Measurements from ENCODE around the gene ARHGAP15.

The ARHGAP15 gene

DNA sequence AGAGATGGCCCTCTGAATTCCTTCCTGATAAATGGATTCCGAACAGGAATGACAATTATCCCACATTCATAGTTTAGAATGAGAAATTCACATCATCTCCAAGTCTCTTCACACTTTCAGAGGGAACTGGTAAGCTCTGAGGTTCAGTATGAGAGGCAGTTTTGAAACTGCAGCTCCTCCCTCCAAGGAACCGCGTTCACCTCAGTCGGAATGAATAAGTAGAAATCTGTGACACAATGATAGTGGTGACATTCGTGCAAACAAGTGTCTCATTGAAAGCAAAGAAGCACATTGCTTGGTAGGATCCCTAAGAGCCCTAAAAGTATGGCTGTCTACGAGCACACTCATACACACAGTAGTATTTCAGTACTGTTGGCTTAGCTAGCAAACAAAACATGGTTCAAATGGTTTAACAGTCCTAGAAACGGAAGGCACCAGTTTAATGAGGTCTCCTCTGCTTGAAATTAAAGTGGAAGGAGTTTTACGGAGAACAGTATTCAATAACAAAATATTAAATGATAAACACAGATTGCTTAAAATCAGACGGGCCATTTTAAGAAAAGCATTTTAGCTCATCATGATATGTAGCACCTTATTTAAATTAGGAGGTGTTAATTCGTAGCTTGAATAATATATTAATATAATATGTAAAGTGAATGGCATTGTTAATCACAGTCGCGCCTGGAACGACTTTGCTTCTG is 225.0 kb downstream of the ARHGAP15 start:
- DNase-seq: no peak

DNA sequence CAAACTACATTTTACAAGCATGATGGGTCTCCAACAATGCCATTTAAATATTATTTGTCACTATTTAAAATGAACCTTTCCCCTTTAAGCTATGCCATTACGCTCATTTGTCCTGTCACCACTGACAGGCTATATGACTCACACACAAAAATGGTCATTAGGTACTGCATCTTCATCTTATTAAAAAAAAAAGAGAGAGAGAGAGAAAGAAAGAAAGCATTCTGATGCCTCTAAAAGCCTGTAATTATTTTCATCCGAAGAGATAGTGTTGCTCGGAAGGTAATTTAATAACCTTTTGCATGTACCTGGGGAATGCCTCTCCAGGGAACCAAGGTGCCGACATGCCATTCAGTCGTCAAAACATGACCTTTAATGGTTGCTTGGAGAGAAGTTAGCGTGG is 226.7 kb downstream of the ARHGAP15 start:
- DNase-seq: no peak

DNA sequence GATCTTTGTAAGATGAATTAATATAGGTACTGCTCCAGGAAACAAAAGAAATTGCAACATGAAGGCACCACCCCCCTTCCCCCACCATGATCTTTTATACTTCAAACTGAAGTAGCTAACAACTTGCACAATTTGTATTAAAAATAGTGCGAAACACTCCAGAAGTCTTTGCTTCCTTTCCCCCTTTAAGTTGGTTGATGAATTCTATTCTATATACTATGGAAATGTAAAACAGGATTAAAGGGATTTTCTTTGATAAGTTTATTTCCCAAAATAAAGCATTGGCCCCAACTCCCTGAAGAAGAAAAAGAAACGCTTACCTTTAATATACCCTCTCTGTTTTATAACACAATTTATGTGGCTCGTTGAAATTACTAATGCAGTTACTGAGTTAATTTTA is 227.1 kb downstream of the ARHGAP15 start:
- no peak for DNase-seq

DNA sequence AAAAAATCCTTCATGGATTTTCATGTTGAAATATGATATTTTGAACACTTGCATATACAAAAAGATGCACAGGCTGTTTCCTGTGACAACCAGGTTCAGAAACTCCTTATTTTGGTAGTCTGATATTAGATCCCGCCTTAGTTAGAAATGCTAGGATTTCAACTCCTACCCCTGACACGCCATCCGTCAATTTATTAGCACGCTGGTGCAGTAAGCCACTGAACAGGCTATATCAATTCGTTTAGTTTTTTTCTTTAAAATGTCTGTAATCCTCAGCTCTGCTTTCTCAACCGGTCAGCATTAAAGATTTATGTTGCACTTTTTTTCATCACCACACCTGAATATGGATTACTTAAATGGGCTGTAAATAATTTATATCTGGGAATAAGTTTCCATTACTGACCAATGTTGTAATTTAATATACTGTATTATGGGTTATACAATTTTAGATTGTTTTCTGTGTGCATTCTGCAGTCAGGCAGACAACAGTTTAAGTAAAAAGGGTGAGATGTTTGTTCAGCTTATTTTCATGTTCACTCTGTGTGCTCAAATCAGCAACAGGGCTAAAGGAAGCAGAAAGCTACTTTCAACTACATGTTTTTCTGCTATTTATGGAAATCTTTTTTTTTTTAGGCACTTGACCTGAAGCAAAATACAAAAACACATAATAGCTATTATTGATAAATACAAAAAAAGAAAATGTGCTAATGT is 227.7 kb downstream of the ARHGAP15 start:
- no peak for DNase-seq

DNA sequence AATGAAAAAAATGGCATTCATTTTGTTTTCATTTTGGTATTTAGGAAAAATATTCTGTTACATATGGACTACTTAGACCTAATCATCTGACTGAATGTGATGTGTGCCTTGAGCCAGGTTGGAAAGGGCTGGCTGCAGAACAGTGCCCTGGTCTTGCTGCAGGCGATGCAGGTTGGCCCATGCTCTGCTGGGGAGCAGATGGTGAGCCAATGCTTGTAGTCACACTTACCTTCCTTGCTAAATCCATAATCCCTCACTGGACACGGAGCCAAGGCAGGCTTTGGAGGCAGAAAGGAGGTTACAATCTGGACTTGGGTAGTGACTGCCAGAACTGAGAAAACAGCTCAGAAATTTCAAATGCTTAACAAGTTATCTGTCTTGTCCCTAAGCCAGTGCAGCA is 228.7 kb downstream of the ARHGAP15 start:
- no peak for DNase-seq

DNA sequence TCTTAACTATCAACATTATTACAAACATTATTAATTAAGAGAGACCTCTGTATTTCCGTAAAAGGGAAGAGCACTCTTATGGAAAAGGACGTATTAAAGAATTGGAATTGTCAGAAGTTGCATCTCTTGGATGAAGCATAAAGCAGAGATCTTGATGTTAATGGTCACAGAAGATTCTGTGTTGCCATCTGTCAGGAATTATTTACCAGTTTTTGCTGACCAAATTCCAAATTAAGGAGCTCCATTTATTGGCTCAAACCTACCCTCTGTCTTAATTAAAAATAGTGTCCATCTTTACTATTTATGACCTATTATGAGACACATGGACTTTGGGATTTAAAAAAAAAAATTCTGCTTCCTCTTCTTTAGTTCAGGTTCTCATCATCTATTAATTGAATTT is 232.1 kb downstream of the ARHGAP15 start:
- DNase-seq: no peak

DNA sequence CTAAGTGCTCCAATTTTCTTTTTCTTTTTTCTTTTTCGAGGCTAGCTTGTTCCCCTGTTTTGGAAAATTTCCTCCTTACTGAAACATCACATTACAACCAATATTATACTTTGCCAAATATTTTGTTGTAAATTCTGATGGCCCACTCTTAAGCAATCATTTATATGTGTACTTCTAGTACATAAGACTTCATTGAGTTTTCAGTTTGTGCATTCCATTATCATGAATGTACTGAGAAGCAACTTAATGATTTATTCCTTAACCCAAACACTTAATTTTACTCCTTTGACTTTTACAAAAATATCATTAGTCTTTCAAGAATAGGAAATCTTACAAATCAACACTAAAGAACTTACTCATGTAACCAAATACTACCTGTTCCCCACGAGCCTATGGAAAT is 242.4 kb downstream of the ARHGAP15 start:
- no peak for DNase-seq

DNA sequence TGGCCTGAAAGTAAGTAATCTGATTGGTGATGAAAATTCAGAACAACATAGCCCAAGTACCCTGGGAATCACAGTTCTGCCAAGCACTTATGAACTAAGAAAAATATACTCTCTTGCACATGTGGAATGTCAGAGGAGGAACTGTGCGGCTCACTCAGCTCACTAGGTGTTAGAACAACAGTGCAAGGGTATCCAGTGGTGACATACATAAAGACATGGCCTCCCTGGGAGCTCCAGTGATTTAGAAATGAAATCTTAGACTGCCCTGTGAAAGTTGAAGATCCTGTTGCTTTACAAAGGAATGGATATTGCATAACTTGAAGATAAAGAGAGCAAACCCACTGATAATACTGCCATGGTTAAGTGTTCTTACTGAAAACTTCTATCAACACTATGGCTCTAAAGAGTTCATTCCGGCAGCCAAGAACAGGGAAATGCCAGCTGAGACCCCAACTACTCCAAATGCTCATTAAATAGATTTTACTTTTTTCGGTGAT is 246.2 kb downstream of the ARHGAP15 start:
- no peak for DNase-seq

DNA sequence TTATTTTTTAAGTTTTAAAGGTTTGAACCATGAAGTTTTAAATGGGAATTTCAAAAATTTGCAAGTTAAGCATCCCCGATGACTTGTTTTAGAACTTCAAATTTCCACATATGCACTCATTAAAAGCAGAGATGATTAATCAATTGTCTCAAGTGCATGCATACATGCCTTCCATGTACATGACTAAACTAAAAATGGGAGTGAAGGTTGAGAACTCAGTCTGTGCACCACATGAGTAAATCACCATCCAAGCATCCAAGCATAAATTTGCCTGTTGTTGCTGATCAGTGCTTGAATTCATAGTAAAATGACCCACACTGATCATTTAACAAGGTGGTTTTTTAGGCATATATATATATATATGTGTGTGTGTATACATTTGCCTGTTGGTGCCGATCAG is 249.8 kb downstream of the ARHGAP15 start:
- DNase-seq: no peak

DNA sequence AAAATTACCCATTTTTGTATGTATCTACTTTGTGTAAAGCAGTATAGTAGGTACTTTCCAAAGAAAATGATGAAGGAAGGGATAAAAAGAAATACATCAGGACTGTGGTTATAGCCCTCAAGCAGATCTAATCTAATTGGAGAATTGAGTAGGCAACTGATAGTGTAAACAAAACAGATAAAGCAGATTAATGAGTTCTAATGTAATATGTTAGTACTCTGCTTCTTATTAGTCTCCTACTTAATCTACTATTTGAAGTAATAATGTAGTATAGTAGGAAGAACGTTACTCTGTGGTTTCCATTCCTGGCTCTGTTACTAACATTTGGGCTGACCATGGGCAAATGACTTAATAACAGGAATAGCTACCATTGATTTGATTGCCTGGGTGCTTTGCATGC is 250.7 kb downstream of the ARHGAP15 start:
- DNase-seq: no peak

DNA sequence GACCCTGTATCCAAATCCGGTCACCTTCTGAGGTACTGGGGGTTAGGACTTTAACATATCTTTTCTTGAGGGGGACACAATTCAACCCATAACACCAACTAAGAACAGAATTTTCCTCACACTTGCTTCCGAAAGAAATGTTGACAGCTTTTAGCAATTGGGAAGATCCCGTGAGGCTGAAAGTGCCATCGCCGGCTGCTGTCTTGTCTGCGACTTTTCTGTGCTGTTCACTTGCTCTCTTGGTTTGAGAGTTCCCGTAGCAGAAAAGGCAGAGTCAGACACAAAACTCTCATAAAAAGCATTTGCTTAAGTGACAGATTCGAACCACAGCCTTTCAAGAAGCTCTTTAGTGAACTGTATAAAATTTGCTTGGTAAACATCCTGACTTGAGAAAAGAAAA is 253.4 kb downstream of the ARHGAP15 start:
- DNase-seq: peak; percentile 45

DNA sequence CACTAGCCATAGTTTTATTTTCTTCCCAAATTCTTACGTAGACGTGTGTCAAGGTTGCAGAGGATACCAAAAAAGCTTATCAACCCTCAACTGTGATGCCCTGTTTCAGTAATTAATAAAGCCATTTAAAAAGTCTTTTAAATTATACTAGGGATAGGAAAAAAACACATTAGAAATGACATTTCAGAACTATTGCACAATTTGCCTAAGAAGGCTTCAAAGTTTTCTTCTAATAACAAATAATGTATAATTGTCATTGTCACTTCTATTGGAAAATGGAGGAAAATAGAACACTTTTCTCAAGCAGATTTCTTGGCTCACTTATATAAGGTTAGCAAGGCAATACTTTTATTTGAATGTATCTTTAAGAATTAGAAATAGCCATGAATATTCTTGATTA is 253.8 kb downstream of the ARHGAP15 start:
- DNase-seq: no peak

DNA sequence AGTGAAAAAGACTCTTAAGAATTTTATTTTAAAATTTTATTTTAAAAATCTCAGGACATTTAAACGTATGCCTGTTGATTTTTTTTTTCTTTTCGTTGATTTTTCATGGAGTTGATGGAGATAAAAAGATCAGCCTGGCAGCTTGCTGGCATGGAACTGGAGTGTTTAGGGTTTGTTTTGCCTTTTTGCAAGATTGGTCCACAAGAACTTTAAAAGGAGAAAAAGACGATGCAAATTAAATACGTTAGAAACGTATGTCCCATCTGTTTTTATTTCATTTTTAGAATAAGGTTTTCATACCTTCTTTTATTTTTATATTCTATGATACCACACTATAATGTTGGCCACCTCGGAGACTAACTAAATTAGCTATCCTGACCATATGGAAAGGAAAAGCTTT is 254.9 kb downstream of the ARHGAP15 start:
- no peak for DNase-seq

DNA sequence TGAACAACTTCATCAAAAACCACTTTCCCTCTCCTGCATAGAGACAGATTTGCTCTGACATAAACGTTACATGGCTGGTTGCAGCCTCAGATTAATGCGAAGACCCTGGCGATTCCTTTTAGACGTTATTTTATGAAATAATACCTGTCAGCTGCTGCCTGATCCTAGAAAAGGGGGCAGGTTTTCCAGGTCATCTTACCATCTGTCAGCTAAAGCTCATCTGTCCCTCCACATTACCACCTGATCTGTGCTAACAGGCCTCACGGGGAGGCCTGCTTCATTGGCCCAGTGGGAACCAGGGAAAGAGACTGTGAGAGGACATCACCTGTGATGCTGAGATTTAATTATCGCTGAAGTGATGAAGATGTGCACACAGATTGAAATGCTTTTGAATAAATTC is 261.0 kb downstream of the ARHGAP15 start:
- no peak for DNase-seq

DNA sequence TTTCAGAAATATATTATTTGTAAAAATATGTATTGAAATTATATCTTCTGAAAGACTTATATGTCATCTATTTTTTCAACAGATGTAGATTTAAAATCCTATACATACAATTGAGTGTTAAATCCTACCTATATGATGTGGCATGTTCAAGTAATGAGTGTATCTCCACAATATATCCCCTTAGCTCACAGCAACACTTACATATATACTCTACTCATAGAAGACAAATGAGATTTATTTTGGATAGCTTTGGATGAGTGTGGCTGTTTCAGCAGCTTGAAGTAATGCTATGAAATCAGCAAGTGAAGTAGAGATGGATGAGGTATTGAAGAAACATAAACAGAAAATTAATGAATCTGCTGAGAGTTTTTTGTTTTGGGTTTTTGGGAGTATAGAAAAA is 263.1 kb downstream of the ARHGAP15 start:
- no peak for DNase-seq

DNA sequence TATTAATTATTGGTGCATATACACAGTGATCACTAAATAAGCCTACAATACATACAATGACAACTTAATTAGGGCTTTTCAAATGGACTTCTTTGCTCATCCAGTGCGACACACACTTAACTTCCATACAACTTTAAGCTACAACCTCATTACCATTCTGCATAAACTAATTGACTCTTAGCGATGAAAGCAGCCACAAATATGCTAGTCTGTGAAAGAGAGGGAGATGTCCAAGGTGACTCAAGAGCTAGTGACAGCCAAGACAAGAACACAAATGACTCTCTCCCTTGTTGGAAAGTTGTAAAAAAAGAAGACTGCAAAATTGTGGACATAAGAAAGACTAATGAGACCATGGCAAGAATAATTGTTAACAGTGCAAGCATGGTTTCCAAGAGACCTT is 264.8 kb downstream of the ARHGAP15 start:
- DNase-seq: no peak

DNA sequence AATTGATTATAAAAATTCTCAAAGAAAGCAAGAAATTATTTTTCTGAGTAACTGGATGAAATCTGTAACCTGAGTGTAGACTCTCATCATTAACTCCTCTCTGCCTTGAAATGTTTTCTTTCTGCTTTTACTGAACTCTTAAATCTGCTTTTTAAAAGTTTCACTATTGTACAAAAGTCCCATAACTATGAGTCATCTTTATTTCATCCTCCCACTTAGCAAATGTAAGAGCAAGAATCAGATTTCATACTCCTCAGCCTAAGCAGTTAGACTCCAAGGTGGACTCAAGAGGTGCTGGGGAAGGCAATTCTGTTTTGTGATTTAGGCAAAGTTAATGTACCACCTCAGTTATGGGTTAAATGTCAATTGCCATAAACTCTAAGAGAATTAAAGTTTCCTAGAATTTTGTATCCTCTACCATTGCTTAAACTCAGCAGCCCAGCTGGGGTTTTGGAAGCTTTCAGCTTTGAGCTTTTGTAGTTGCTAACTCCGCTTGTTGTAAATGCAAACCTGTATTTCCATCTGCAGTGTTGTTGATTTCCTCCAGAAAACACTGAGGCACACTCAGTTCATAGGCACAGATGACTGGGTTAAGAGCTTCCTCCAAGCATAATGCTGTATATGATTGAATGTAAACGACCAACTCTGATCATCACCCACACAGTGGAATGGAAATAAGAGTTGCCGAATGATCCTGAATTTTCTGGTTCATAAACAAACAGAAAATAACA is 268.8 kb downstream of the ARHGAP15 start:
- peak; percentile 25 for DNase-seq

DNA sequence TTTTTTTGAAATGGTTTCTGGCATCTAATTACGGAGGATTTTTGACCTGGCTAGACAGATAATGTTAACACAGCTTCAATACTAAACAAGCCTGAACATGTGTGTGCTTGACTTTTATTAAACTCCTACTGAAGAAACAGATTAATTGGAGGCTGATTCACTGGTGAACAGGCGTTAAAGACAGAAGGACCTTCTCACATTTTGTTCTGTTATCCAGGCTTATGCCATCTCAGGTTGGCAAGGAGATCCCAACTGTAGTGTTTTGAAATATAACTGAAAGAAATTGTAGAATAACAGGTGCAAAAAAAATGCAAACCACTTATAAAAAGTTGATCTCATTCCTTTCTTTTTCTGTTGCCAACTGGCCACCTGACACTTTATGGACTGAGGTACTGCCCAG is 269.6 kb downstream of the ARHGAP15 start:
- DNase-seq: peak; percentile 77

DNA sequence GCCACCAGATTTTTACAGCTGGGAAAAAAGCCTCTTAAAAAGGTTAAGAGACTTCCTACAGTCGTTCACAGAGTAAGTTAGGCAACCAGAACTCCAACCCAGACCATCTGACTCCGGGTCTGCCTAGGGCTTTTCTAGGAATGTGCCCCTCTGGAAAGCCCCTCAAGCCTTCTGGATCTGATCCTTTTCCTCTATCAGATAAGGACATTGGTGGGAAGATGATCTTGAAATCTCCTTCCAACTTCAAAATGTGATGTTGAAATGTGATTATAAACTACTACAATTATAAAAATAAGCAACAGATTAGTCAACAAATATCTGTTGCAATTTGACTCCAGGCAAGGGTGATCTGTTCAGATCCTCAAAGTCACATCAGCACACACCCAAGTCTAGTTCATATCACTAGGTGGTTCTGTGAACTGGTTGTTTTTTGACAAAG is 270.4 kb downstream of the ARHGAP15 start:
- DNase-seq: no peak

DNA sequence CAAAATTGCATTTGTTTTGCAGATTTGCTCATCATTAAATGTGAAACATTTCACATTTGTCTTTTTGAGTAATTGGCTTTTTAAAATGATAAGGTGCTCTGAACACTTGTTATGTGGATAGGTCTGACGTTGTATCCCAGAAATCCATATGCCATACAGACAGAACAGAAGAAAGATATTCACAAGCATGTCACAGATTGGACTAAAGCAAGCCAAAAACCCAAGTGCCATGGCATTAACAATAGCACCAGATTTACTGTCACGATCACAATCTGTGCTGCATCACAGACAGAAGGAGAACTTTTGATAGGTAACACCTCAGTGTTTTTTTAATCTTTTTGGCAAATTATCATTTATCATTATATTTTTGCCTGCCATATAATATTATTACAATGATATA is 272.6 kb downstream of the ARHGAP15 start:
- no peak for DNase-seq

DNA sequence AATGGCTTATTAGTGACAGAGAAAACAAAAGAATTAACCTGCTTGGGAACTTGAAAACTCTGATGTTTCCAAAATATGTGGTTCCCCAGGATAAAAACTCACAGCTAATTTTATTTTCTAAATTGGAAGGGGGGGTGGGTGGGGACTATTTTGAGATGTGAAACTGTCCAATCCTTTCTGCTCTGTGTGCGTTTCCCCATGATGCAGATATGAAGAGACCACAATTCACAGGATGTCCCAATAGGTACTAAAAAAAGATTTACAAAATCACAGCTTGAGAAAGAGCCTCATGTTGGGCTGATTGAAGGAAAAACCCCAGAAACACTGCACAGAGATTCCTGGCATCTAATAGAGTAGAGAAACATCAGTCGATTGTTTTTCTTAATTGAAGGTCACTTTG is 273.2 kb downstream of the ARHGAP15 start:
- DNase-seq: no peak

DNA sequence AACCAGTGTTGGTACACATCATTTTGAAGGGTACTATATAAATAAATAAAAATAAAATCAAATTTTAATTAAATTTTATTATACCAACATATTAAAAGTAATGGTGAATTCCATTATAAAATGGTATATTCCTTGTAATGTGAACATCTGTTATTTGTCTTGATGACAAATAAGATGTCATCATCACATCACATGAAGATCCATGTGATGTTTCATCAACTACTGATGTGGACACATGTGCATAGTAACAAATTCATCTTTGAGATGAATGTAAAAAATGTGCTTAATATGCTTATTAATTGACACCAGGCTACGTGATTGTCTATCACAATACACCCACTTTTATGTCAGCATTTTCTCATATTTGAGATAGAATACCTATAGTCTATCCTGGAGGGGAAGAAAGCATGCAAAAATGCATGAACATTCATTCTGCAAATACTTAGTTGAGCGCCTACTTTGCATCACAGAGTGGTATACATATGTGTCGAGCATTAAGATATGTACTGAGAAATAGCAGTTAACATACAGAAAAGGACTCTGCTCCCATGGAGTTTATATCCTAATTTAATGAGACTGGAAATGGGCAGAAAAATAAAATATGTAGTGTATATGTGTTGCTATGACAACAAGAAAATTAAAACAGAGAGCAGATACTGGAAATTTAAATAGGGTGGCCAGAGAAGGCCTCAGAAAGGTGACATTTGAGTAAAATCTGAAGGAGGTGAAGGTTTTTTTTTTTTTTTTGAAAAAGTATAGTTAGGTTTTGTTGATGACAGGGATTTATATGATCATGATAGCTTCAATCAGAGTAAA is 281.1 kb downstream of the ARHGAP15 start:
- no peak for DNase-seq

DNA sequence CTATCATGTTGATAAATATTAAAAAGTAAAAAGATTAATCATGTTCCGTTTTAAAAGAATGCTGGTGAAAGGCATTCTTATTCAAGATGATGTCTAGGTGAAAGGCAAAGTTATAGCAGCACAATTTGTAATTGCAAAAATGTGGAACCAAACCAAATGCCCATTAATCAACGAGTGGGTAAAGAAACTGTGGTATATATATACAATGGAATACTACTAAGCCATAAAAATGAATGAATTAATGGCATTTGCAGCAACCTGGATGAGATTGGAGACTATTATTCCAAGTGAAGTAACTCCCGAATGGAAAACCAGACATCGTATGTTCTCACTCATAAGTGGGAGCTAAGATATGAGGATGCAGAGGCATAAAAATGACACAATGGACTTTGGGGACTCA is 286.4 kb downstream of the ARHGAP15 start:
- DNase-seq: no peak

Measured in DMS79 treated with DMSO at 0.1 percent for 48 hours (cell line).